HG03097 (cell line): ENCODE results near the gene MRPL54.
"Not testable (repeated sequence)": the region's sequence is repeated elsewhere in the genome, so short reads cannot be mapped to it uniquely, and the experiment has no call there.

Experiments used
- ATAC-seq: cut with Tn5 transposase; IDR thresholded peaks from one replicate; pipeline ENCODE4 v1.9.1; 2021; ENCODE audit not compliant: unreplicated experiment, low FRiP score

The MRPL54 gene

DNA sequence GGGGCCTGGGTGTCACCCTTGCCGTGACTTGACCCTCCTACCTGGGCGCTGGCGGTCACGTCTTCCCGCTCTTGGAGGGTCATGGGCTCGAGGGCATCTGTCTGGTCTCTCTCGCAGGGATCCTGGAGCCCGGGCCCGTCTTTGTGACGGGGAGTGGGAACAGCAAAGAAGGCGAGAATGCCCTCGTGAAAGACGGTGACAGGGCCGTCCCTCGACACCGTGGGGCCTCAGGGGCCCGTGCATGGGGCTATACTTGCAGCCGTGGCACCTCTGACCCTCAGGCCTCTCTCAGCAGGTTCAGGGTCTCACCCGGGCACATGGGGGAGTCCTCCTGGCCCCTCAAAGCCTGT is 44.6 kb downstream of the MRPL54 start:
- no peak for ATAC-seq

DNA sequence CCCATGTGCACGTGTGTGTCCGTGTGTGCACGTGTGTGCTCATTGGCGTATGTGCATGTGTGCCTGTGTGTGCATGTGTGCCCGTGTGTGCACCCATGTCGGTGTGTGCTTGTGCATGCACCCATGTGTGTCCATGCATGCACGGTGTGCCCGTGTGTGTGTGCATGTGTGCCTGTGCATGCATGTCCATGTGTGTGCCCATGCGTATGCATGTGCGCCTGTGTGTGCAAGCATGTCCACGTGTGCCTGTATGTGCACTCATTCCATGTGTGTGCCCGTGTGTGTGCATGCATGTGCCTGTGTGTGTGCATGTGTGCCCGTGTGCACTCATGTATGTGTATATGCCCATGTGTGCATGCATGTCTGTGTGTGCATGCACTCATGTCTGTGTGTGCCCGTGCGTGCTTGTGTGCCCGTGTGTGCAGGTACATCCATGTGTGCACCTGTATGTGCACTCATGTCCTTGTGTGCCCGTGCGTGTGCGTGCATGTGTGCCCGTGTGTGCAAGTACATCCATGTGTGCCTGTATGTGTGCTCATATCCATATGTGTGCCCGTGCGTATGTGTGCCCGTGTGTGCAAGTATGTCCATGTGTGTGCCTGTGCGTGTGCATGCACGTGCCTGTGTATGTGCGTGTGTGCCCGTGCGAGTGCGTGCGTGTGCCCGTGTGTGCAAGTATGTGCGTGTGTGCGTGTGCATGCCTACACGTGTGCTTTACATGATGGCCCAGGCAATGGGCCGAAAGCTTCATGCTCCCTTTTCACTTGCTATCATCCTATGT is 45.3 kb downstream of the MRPL54 start:
- no peak for ATAC-seq

DNA sequence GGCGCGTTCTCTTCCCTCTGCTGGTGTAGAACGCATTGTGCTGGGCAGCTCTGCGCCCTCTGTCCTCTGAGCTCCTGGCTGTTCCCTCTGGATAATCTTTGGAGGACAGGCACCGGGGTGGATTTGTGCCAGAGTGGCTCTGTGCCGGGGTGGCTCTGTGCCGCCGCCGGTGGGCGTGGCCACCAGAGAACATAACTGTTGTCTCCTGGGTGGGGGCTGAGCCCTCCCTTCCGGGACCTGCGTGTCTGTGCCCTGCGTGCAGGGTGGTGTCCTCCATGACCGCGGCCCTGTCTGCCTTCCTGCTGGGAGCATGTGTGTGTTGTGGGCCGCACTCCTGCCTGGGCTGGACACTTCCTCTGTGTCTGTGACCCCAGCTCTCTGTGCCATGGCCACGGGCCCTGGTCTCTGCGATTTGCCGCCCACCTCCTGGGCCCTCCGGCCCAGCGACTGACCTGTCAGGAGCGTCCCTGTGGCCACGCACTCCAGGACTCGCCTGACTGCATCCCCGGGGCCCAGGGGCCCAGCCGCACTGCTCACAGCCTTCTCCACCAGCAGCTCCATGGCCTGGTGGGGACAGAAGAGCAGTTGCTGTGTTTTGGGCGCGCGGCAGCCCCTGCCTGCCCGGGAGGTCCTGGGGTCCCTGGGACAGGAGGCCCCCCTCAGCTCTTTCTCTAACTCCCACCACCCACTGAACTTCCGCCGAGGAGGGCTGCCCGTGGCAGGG is 46.1 kb downstream of the MRPL54 start:
- ATAC-seq, result no peak

DNA sequence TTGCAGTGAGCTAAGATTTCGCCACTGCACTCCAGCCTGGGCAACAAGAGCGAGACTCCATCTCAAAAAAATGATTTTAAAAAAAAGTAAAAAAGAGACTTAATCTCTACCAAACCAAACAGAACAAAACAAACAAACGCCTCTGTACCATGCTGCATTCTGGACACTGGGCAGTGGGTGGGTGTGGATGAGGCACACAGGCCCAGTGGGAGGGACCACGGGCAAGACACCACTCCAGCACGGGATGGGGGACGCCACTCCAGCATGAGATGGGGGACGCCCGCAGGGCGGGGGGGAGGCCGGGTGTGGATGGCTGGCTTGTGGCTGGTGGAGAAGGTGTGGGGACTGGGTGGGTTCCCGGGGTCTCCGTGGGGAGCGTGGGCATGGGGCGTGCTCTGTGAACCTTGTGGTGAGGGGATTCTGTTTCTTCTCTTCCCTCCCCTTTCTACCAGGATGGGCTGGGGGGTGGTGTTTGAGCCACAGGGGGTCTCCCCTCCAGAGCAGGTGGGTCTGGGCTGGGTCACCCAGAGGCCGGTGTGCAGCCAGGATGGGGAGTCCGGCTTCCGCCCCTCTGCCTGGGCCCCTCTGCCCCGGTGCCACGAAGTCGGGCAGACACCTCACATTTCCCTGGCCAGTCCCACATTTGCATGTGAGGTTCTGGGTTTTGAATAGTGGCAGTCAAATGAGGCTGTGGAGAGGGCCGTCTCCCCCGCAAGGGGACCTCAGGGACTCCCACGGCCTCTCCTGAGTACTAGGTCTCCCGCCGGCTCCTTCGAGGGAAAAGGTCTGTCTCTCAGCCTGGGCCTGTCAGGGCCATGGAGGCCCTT is 47.6 kb downstream of the MRPL54 start:
- no peak for ATAC-seq

DNA sequence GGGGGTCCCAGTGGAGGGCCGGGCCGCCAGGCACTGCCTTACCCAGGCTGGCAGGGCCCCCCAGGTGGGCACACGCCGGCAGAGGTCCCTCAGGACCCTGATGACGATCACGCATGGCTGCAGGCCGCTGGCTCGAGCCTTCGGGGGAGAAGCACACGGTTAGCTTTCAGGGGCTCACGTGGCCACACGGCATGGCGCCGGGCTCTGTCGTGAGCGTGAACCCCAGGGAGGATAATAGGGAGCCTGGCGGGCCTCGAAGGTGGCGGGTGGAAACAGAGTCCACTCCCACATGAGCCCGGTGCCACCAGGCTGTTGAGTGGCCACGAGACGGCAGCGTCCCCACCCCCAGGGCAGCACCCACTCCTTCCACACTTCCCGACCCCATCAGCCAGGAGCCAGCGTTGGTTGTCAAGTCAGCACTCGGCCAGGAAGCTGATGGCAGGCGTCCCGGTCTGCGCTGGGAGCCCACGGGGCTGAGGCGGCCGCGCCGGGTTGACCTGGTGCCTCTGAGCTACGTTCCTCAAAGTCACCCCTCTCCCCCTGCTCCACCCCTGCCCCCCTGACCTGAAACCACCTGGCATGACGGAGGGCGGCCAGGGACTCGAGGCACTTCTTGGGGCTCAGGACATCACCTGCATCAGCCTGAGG is 48.4 kb downstream of the MRPL54 start:
- ATAC-seq, result no peak

DNA sequence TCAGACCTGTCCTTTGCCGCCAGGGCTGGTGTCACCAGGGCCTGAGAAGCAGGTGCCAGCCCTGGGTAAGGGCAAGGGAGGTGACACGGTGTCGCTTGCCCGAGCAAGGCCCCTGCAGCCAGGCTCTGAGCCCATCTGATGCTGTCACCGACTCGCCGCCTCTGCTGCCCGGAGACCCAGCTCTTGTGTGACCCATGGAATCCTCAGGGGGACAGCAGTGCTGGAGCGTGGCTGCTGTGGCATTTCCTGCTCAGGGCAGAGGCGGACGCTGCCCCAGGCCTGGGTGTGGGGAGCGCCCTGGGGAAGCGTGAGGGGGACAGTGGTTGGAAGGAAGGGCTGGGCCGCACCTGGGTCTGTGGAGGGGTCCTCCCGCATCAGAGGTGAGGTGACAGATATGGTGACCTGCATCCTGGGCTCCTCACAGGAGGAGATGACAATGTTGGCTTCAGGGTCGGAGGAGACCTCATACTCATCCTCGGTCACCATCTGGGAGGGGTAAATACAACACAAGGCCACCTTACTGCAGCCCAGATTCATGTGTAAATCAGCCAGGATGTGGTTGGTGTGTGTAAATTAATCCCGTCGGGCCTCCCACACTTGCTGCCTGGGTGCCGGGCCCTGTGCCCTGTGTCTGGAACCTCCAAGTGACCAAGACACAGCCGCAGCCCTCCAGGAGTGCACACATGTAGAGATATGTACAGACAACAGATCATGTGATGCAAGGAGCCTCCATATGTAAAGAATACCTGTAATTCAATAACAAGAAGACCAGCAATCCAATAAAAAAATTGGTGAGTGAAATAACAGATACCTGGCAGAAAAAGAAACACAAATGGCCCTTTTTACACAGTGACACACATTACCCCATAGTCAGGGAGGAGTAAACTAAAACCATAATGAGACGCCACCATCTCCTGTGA is 51.3 kb downstream of the MRPL54 start:
- no peak for ATAC-seq

DNA sequence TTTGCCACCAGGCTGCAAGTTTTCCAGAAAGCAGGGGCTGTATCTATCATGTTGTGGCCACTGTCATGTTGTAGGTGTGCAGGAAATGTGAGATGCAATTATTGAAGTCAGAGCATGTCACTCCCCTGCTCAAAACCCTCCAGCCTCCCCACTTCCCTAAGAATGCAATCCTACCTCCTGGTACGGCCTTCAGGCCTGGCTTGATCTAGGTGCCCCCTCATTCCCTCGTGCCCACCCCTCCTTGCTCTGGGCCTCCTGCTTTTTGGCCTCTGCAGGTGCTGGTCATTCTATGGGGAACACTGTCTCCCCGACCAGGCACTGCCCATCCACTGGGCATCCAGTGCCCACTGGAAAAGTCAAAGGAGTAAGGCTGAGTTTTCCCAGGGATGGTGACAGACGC is 52.2 kb downstream of the MRPL54 start:
- ATAC-seq, result no peak

DNA sequence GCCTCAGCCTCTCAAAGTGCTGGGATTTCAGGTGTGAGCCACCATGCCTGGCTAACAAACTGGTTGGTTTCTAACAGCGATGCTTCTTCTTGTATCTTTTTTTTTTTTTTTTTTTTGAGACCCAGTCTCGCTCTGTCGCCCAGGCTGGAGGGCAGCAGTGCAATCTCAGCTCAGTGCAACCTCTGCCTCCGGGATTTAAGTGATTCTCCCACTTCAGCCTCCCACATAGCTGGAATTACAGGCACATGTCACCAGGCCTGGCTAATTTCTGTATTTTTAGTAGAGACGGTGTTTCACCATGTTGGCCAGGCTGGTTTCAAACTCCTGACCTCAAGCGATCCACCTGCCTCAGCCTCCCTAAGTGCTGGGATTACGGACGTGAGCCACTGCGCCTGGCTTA is 53.7 kb downstream of the MRPL54 start:
- ATAC-seq, result not testable (repeated sequence)

DNA sequence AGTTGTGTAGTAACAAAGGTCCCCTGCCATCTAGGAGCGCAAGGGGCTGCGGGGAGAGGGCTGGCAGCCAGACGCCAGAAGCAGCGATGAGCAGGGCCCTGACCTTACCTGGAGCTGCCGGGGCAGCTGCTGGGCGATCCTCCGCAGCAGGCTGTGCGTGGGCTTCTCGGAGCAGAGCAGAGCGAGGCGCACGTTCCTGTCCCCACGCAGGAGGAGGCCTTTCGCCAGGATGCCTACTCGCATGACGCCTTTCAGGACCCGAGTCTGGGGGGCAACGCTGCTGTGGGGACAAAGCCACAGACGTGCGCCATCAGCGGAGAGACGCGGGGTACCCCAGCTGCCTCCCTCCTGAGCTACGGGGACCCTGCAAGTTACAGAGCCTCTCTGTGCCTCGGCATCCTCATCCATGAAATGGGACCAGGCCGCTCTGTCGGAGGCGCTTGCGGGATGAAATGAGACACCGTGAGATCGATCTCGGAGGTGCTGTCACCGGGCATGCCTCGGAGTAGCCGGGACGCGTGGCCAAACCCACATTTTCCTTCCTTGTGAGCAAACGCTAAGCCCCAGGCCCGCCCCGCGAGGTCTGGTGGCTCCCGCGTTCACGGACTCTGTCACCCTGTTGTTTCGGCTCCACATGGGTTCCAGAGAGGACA is 54.2 kb downstream of the MRPL54 start:
- no peak for ATAC-seq
